Measurements from ENCODE around the gene CMSS1.

The CMSS1 gene

DNA sequence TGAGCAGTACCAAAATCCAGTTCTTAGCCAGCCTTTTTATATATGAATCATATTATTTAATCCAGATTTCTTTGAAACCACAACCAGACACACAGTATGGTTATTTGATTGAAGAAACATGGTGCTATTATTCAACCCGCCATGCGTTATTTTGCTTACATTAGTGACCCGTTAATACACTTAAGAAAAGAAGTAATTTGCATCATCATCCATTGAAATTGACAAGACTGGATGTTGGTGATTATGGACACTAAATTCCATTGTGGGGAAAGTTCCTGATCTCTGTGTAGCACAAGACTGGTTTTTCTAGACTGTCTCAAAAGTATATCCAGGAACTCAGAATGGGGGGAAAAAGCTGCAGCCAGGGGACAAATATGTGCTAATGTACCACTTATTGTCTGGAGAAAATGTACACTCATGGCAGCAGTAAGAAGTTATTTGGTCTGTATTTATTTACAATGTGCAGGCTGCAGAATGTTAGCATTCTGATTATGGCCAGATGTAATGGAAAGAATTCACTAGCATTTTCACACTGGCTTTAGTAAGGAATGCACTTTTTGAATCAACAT is 216.3 kb downstream of the CMSS1 start:
- TF ChIP-seq FOXP2 (optimal IDR thresholded peaks at IDR 0.05; ENCODE audit: borderline replicate concordance, extremely low read depth, extremely low read length, insufficient read depth) = no peak
- TF ChIP-seq SIN3A (IDR thresholded peaks at IDR 0.05; ENCODE audit: borderline replicate concordance, insufficient read depth, low read length) = no peak
- TF ChIP-seq, protein P1, sequence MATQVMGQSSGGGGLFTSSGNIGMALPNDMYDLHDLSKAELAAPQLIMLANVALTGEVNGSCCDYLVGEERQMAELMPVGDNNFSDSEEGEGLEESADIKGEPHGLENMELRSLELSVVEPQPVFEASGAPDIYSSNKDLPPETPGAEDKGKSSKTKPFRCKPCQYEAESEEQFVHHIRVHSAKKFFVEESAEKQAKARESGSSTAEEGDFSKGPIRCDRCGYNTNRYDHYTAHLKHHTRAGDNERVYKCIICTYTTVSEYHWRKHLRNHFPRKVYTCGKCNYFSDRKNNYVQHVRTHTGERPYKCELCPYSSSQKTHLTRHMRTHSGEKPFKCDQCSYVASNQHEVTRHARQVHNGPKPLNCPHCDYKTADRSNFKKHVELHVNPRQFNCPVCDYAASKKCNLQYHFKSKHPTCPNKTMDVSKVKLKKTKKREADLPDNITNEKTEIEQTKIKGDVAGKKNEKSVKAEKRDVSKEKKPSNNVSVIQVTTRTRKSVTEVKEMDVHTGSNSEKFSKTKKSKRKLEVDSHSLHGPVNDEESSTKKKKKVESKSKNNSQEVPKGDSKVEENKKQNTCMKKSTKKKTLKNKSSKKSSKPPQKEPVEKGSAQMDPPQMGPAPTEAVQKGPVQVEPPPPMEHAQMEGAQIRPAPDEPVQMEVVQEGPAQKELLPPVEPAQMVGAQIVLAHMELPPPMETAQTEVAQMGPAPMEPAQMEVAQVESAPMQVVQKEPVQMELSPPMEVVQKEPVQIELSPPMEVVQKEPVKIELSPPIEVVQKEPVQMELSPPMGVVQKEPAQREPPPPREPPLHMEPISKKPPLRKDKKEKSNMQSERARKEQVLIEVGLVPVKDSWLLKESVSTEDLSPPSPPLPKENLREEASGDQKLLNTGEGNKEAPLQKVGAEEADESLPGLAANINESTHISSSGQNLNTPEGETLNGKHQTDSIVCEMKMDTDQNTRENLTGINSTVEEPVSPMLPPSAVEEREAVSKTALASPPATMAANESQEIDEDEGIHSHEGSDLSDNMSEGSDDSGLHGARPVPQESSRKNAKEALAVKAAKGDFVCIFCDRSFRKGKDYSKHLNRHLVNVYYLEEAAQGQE (IDR thresholded peaks at IDR 0.05; ENCODE audit: insufficient read depth in 1 of 2, low read depth in 2 of 2, low read length in 2 of 2) = no peak

DNA sequence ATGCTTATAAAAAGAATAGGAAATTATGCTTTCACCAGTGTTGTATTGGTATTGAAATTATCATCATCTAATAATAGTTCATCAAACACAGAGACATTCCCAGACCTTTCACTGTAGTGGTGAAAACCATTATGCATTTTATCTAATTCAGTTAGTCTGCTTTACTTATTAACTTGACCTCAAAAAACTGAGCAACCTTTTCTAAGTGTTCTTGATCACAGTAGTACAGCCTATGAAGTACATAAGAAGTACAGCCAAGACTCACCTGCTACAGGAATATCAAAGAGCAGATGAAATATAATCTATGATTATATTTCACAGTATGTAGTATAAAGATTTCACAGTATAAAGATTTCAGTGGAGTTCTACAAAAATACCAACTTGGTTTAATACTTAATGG is 221.4 kb downstream of the CMSS1 start:
- TF ChIP-seq, protein P1 (IDR thresholded peaks at IDR 0.05; ENCODE audit: insufficient read depth in 1 of 2, low read depth in 2 of 2, low read length in 2 of 2) = no peak
- no peak for TF ChIP-seq FOXP2 (optimal IDR thresholded peaks at IDR 0.05; ENCODE audit: borderline replicate concordance, extremely low read depth, extremely low read length, insufficient read depth)
- no peak for TF ChIP-seq SIN3A (IDR thresholded peaks at IDR 0.05; ENCODE audit: borderline replicate concordance, insufficient read depth, low read length)
- no peak for TF ChIP-seq POLR2AphosphoS5 (IDR thresholded peaks at IDR 0.05; ENCODE audit: low read depth, low read length)
- no peak for TF ChIP-seq TAF1 (IDR thresholded peaks at IDR 0.05; ENCODE audit: borderline replicate concordance, insufficient read depth, low read length)

DNA sequence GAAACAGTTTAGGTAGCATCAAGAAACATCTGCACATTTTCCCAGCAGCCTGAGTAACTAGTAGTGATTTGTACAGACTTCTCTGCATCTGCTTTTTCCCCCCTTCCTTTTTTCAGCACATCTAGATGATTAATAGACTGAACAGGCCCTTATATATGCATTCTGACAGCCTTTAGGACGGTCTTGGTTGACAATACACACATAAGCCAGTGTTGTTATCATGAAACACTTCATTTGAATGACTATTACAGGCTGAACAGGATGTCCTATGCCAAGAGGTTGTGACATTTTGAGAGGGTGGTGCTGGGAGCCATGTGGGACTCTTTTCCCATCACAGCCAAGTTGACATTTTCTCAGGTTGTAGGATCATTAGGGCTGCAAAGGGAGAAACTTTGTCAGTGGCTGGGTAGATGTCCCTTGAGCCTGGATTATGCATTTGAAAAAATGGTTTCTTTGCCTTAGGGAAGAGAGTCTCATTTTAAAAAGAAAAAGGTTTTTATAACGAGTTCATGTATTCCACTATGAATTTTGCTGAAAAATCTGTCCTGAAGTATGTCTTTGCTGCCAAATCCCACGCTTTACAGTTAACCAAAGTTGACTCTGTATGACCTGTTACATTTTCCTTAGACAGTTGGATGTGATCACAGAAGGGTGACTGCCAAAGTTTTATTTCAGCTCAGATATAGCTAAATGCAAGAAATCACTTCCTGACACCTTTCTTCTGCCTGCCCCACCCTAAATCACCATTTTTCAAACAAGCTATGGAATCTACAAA is 223.0 kb downstream of the CMSS1 start:
- no peak for TF ChIP-seq POLR2AphosphoS5 (IDR thresholded peaks at IDR 0.05; ENCODE audit: low read depth, low read length)
- no peak for TF ChIP-seq SIN3A (IDR thresholded peaks at IDR 0.05; ENCODE audit: borderline replicate concordance, insufficient read depth, low read length)
- no peak for TF ChIP-seq FOXP2 (optimal IDR thresholded peaks at IDR 0.05; ENCODE audit: borderline replicate concordance, extremely low read depth, extremely low read length, insufficient read depth)
- no peak for TF ChIP-seq TAF1 (IDR thresholded peaks at IDR 0.05; ENCODE audit: borderline replicate concordance, insufficient read depth, low read length)
- TF ChIP-seq, protein P1 (IDR thresholded peaks at IDR 0.05; ENCODE audit: insufficient read depth in 1 of 2, low read depth in 2 of 2, low read length in 2 of 2) = no peak

GRCh38 chr3:100041328-100041749 is 223.7 kb downstream of the CMSS1 start:
- TF ChIP-seq TAF1 (IDR thresholded peaks at IDR 0.05; ENCODE audit: borderline replicate concordance, insufficient read depth, low read length) (no peak), SIN3A (IDR thresholded peaks at IDR 0.05; ENCODE audit: borderline replicate concordance, insufficient read depth, low read length) (no peak), FOXP2 (optimal IDR thresholded peaks at IDR 0.05; ENCODE audit: borderline replicate concordance, extremely low read depth, extremely low read length, insufficient read depth) (no peak), POLR2AphosphoS5 (IDR thresholded peaks at IDR 0.05; ENCODE audit: low read depth, low read length) (no peak)
- TF ChIP-seq, protein P1 (IDR thresholded peaks at IDR 0.05; ENCODE audit: insufficient read depth in 1 of 2, low read depth in 2 of 2, low read length in 2 of 2) = no peak
